T-helper 2 cell treated with Interferon-gamma antibody and Interleukin-4, amounts not matched to agents 5 μg/mL and 100 μg/mL, for 36 hours (primary cell): ENCODE results near the gene NR2F6.
"Not testable (repeated sequence)": the region's sequence is repeated elsewhere in the genome, so short reads cannot be mapped to it uniquely, and the experiment has no call there.

Source experiments
- DNase-seq: peaks from one replicate; pipeline ENCODE4 v3.0.0; 2021; ENCODE audit warnings: low spot score
- H3K27ac Mint-ChIP-seq: one replicate; pipeline ENCODE4 v1.8.0; 2021; ENCODE audit warnings: mild to moderate bottlenecking, mixed read lengths
- H3K27me3 Mint-ChIP-seq: one replicate; pipeline ENCODE4 v1.8.0; 2021; ENCODE audit warnings: low read depth, mixed read lengths
- H3K36me3 Mint-ChIP-seq: one replicate; pipeline ENCODE4 v1.8.0; 2021; ENCODE audit warnings: low read depth, mixed read lengths
- H3K4me1 Mint-ChIP-seq: one replicate; pipeline ENCODE4 v1.8.0; 2021; ENCODE audit warnings: low read depth, mixed read lengths
- H3K4me3 Mint-ChIP-seq: one replicate; pipeline ENCODE4 v1.8.0; 2022; ENCODE audit warnings: mild to moderate bottlenecking, moderate library complexity, mixed read lengths
- H3K9me3 Mint-ChIP-seq: one replicate; pipeline ENCODE4 v1.8.0; 2021; ENCODE audit warnings: mixed read lengths

The NR2F6 gene

DNA sequence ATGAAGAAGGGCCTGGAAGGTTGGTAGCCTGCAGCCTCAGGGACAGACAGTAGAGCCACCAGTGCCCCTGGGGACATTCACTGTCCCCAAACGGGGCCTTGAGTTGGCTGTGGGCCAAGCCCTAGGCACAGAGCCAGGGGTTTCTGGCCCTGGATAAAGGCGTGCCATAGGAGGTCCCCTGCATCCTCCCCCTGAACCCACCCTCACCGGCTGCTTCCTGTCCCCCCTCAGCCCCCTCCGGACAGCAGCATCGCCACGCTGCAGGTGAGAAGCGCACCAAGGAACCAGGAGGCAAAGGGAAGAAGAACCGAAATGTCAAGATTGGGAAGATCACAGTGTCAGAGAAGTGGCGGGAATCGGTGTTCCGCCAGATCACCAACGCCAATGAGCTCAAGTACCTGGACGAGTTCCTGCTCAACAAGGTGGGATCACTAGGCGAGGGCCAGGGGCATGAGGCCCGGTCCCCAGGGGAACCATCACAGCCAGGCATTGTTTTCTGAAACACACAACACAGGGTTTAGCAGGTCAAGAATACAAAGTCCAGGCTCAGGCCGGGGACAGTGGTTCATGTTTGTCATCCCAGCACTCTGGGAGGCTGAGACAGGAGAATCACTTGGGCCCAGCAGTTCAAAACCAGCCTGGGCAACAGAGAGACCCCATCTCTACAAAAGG lies 45.2 kb downstream of the NR2F6 start:
- H3K4me3 Mint-ChIP-seq = no peak overlapping the region
- H3K9me3 Mint-ChIP-seq = no peaks in the 10 kb centered on the region
- no peaks in the 10 kb centered on the region for H3K27me3 Mint-ChIP-seq
- no peak overlapping the region for H3K27ac Mint-ChIP-seq
- no peak for DNase-seq
- H3K36me3 Mint-ChIP-seq = peaks cover 73% of the 10 kb centered on the region
- H3K4me1 Mint-ChIP-seq = no peaks in the 10 kb centered on the region

DNA sequence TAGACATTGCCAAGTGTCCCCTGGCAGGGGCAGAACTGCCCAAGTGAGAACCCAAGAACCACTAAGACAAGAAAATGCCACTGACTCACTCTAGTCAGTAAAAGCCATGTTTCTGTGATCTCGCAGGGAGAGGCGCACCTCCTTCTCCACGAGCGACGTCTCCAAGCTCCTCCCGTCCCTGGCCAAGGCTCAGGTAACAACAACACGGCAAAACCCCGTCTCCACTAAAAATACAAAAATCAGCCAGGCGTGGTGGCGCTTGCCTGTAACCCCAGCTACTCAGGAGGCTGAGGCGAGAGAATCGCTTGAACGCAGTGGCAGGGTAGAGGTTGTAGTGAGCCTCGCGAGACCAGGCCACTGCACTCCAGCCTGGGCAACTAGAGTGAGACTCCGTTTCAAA lies 48.1 kb downstream of the NR2F6 start:
- no peak overlapping the region for H3K27ac Mint-ChIP-seq
- H3K36me3 Mint-ChIP-seq = peaks cover 66% of the 10 kb centered on the region
- no peaks in the 10 kb centered on the region for H3K27me3 Mint-ChIP-seq
- no peak for DNase-seq
- H3K4me3 Mint-ChIP-seq = no peak overlapping the region
- H3K4me1 Mint-ChIP-seq = no peaks in the 10 kb centered on the region
- no peaks in the 10 kb centered on the region for H3K9me3 Mint-ChIP-seq

DNA sequence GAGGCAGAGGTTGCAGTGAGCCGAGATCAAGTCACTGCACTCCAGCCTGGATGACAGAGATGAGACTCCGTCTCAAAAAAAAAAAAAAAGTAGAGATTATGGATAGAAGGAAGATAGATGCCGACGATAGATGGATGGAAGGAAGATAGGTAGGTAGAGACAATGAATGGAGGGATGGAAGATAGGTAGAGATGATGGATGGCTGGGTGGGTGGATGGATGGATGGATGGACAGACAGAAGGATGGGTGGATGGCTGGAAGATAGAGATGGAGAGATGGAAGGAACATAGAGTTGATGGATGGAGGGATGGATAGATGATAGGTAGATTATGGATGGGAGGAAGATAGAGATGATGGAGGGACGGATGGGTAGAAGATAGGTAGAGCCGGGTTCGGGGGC lies 49.1 kb downstream of the NR2F6 start:
- H3K9me3 Mint-ChIP-seq = no peaks in the 10 kb centered on the region
- no peak overlapping the region for H3K4me3 Mint-ChIP-seq
- H3K27me3 Mint-ChIP-seq = no peaks in the 10 kb centered on the region
- no peaks in the 10 kb centered on the region for H3K4me1 Mint-ChIP-seq
- peaks cover 57% of the 10 kb centered on the region for H3K36me3 Mint-ChIP-seq
- no peak overlapping the region for H3K27ac Mint-ChIP-seq
- DNase-seq = no peak

DNA sequence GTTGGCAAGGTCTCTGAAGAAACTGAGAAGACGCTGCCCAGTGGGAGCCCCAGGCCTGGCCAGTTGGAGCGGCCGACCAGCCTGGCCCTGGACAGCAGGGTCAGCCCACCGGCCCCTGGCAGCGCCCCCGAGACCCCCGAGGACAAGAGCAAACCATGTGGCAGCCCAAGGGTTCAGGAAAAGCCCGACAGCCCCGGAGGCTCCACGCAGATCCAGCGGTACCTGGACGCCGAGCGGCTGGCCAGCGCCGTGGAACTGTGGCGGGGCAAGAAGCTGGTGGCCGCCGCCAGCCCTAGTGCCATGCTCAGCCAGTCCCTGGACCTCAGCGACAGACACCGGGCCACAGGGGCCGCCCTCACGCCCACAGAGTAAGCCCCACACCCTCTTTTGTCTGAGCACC lies 50.6 kb downstream of the NR2F6 start:
- H3K4me1 Mint-ChIP-seq = no peaks in the 10 kb centered on the region

DNA sequence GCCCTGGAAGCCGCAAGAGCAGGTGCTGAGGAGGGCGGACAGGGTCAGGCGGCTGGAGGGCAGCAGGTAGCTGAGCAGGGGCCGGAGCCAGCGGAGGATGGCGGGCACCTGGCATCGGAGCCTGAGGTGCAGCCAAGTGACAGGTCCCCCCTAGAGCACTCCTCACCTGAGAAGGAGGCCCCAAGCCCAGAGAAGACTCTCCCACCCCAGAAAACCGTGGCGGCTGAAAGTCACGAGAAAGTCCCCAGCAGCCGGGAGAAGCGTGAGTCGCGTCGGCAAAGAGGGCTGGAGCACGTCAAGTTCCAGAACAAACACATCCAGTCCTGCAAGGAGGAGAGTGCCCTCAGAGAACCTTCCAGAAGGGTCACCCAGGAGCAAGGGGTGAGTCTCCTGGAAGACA lies 51.1 kb downstream of the NR2F6 start:
- H3K36me3 Mint-ChIP-seq = peaks cover 49% of the 10 kb centered on the region
- DNase-seq = no peak
- no peak overlapping the region for H3K27ac Mint-ChIP-seq
- H3K4me3 Mint-ChIP-seq = no peak overlapping the region
- no peaks in the 10 kb centered on the region for H3K9me3 Mint-ChIP-seq
- H3K27me3 Mint-ChIP-seq = no peaks in the 10 kb centered on the region
- no peaks in the 10 kb centered on the region for H3K4me1 Mint-ChIP-seq

More for the DNA sequence above, 50.6 kb downstream of the NR2F6 start:
- peaks cover 51% of the 10 kb centered on the region for H3K36me3 Mint-ChIP-seq
- no peak overlapping the region for H3K4me3 Mint-ChIP-seq
- H3K27ac Mint-ChIP-seq = no peak overlapping the region
- H3K9me3 Mint-ChIP-seq = no peaks in the 10 kb centered on the region
- H3K27me3 Mint-ChIP-seq = no peaks in the 10 kb centered on the region
- no peak for DNase-seq

DNA sequence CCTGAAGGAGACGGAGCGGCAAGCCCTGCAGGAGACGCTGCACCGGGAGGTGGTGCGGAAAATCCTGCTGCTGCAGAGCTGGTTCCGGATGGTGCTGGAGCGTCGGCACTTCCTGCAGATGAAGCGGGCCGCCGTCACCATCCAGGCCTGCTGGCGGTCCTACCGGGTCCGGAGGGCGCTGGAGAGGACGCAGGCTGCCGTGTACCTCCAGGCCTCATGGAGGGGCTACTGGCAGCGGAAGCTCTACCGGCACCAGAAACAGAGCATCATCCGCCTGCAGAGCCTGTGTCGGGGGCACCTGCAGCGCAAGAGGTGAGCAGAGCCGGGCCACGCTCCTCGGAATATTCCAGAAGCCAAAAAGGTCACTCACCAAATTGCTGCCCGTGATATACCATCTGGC lies 53.0 kb downstream of the NR2F6 start:
- H3K27ac Mint-ChIP-seq = no peak overlapping the region
- H3K4me1 Mint-ChIP-seq = no peaks in the 10 kb centered on the region
- DNase-seq = no peak
- no peaks in the 10 kb centered on the region for H3K27me3 Mint-ChIP-seq
- H3K9me3 Mint-ChIP-seq = no peaks in the 10 kb centered on the region
- H3K36me3 Mint-ChIP-seq = peaks cover 46% of the 10 kb centered on the region
- H3K4me3 Mint-ChIP-seq = no peak overlapping the region

DNA sequence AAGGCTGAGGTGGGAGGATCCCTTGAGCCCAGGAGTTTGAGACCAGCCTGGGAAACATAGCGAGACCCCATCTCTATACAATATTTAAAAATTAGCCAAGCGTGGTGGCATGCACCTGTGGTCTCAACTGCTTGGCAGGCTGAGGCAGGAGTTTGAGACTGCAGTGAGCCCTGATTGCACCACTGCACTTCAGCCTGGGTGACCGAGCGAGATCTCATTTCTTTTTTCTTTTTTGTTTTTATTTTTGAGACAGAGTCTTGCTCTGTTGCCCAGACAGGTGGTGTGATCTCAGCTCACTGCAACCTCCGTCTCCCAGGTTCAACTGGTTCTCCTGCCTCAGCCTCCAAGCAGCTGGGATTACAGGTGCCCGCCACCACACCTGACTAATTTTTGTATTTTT lies 54.0 kb downstream of the NR2F6 start:
- not testable (repeated sequence) for H3K9me3 Mint-ChIP-seq, H3K27ac Mint-ChIP-seq, H3K4me1 Mint-ChIP-seq, DNase-seq, H3K4me3 Mint-ChIP-seq, H3K27me3 Mint-ChIP-seq
- peaks cover 44% of the 10 kb centered on the region for H3K36me3 Mint-ChIP-seq

DNA sequence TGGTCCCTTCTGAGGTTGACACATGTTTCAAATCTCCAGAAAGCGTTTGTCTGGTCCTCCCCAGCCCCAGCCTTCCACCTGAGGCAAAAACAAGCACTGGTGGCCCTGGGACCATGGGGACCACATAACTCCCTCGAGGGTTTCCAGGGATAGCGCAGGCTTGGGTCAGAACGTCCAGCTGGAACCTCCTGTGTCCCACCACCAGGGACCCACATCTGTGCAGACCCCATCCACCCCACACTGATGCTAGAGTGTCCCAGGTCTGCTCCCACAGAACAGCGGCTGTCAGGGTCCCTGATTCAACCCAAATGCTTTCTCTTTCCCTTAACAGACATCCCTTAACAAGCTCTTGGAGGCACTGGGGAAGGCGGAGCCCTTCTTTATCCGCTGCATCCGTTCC lies 60.1 kb downstream of the NR2F6 start:
- Mint-ChIP-seq H3K4me3 (no peak overlapping the region), H3K36me3 (peaks cover 58% of the 10 kb centered on the region), H3K9me3 (no peaks in the 10 kb centered on the region), H3K27ac (no peak overlapping the region), H3K27me3 (no peaks in the 10 kb centered on the region), H3K4me1 (peaks cover 15% of the 10 kb centered on the region)
- DNase-seq = no peak

DNA sequence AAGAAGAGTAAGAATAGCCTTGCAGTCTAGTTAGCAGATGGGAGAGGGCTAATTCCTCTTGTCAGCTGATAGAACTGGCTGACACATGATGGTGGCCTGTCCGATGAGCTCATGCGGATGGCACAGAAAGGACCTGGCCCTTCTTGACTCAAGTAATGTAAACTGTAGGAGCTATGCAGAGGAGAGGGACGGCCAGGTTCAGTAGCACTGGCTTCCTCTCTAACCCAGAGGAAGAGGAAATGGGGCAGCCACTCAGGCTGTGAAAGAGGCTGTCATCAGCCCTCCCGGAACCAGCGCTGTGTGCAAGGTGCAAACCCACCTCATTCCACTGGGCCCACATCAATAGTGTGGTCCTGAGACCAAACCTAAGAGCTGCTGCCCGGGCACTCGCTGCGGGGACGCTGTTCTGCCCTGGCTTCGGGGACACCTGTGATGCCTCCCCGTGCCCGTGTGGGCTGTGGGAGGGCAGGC lies 61.3 kb downstream of the NR2F6 start:
- no peak for DNase-seq
- Mint-ChIP-seq H3K36me3 (peaks cover 56% of the 10 kb centered on the region), H3K27me3 (no peaks in the 10 kb centered on the region), H3K27ac (peak overlapping the region; percentile 91), H3K4me1 (peaks cover 15% of the 10 kb centered on the region), H3K9me3 (no peaks in the 10 kb centered on the region), H3K4me3 (peak overlapping the region; percentile 86)

DNA sequence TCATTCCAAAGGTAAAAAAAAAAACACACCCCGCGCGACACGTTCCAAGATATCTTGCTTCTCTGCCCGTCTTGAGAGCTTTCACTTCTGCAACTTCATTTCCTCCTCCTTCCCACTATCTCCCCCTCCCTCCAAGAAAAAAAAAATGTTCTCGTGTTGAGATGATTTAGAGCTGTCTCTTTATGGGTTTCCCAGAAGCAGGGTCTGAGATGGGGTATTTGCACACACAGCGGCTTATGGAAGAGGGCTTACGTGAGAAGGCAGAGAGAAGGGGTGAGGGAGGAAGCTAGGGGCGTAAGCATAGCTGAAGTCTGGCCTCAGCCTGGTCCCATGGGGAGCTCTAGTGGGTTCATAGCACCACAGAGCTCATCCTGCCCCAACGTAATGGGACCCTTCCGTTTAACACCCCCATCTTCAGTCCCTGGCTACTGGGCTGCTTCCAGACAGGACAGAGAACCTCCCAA lies 61.8 kb downstream of the NR2F6 start:
- Mint-ChIP-seq H3K27ac (peak overlapping the region; percentile 91), H3K9me3 (no peaks in the 10 kb centered on the region), H3K36me3 (peaks cover 55% of the 10 kb centered on the region), H3K4me3 (peak overlapping the region; percentile 86), H3K4me1 (peaks cover 15% of the 10 kb centered on the region), H3K27me3 (no peaks in the 10 kb centered on the region)
- no peak for DNase-seq

DNA sequence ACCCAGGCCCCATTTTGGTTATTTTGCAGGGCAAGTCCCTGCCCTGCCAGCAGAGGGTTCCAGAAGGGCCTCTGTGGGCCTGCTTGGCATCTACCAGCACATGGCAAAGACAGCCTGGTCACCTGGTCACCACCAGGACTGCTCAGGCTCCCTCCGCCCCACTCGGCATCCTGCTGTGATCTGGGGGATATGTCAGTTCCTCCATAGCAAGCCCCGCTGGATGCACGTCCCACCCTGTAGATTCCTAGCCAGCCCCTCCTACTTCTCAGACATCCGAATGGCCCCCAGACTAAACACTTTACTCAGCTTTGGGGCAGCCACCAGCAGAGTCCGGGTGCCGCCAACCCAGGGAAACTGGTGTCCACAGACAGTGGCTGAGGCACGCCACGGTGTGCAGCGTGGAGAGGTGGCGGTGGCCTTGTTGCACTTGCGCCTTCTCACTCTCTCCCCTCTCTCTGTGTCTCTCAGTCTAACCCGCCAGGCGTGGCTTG lies 62.4 kb downstream of the NR2F6 start:
- peak overlapping the region; percentile 91 for H3K27ac Mint-ChIP-seq
- H3K4me1 Mint-ChIP-seq = peaks cover 15% of the 10 kb centered on the region
- no peaks in the 10 kb centered on the region for H3K9me3 Mint-ChIP-seq
- DNase-seq = no peak
- H3K36me3 Mint-ChIP-seq = peaks cover 54% of the 10 kb centered on the region
- no peaks in the 10 kb centered on the region for H3K27me3 Mint-ChIP-seq
- peak overlapping the region; percentile 86 for H3K4me3 Mint-ChIP-seq
